ENCODE measurements around the gene ASS1.

- no peak for TF ChIP-seq CTCF (IDR thresholded peaks at IDR 0.05)
- no peak for TF ChIP-seq POLR2A (IDR thresholded peaks at IDR 0.05)
Observed at GRCh38 chr9:130486103-130486502, 41.3 kb downstream of the ASS1 start.
